NAMALWA (cell line): ENCODE results near the gene NACAD.
A peak's percentile ranks its signal among the peaks of the same experiment; 100 is the strongest.
"Not testable (repeated sequence)": the region's sequence is repeated elsewhere in the genome, so short reads cannot be mapped to it uniquely, and the experiment has no call there.

Experiments used
- DNase-seq: peaks from one replicate; pipeline ENCODE4 v3.0.0-alpha.2; 2015; ENCODE audit warnings: low spot score

Gene NACAD

GRCh38 chr7:45114257-45114656, 25.5 kb upstream of the NACAD start:
- DNase-seq: not testable (repeated sequence)

GRCh38 chr7:45112648-45113047, 23.9 kb upstream of the NACAD start:
- DNase-seq: no peak

GRCh38 chr7:45111298-45112223, 22.8 kb upstream of the NACAD start, which contains the start of gene TBRG4:
TSS of gene TBRG4 (minus strand) at chr7:45111697. CDS start at chr7:45109237, 2,460 bp downstream.
- peak; percentile 99 for DNase-seq

DNA sequence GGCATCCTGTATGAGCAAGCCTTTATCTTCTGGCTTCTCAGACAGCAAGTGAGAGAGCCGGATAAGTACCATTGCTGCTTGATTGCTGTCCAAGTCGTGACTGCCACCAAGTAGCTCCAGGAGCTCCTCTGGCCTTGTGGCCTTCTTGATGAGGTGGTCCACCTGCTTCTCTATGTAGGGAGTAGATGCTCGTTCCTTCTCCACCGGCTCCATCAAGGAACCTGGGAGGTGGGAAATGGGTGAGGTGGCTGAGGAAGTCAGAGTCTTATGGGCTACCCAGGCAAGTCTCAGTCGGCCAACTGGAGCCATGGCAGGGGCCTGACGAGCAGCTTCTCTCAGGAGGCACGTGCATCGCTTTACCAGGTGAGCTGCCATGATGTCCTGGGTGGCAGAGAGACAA, 20.1 kb upstream of the NACAD start:
- DNase-seq: no peak

GRCh38 chr7:45107356-45107755, 18.6 kb upstream of the NACAD start:
- no peak for DNase-seq

DNA sequence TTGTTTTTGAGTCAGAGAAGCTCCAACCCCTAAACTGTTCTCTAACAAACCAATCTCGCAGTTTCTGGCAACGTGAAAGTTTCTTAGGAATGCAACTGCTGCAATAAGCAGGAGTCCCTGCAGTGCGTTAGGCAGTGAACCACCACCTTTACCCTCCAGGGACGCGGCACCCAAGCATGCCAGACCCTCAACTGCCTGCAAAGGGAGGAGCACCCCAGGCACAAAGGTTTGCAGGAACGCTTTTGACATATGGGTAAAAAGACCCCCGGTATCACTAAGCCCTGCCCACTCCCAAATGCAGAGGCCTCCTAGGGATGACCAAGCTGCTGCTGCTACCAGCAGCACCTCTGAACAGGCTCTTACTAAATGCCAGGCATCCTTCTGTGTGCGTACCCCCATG, 18.1 kb upstream of the NACAD start:
- no peak for DNase-seq

DNA sequence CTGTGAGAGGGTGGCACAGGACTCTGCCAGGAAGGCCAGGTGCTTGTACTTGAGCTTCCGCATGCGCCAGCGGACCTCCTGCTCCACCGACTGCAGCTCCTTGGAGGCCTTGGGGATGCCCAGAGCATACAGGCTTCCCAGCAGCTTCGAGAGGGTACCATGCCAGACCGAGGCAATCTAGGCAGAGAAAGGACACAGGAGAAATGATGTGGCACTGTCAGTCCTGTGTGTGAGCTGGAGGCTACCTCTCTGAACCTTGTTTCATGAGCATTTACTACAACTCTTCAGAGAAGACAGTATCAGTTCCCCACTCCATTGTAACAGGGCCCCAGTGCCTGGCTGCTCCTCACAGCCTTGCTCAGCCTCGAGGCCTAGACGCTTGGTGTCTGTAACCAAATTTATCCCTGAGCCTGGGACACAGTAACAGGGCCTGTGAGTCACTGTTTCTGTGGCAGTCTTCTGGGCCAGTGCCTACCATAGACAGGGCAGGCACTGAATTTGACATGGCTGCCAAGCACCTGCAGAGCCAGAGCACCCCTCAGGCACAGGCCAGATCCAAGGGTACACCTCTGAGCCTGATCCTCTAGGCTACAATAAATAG, 16.9 kb upstream of the NACAD start:
- no peak for DNase-seq

- no peak for DNase-seq
These were observed 16.2 kb upstream of the NACAD start for GRCh38 chr7:45104844-45105587.

- DNase-seq: no peak
These were observed 15.4 kb upstream of the NACAD start for GRCh38 chr7:45103958-45104843.

DNA sequence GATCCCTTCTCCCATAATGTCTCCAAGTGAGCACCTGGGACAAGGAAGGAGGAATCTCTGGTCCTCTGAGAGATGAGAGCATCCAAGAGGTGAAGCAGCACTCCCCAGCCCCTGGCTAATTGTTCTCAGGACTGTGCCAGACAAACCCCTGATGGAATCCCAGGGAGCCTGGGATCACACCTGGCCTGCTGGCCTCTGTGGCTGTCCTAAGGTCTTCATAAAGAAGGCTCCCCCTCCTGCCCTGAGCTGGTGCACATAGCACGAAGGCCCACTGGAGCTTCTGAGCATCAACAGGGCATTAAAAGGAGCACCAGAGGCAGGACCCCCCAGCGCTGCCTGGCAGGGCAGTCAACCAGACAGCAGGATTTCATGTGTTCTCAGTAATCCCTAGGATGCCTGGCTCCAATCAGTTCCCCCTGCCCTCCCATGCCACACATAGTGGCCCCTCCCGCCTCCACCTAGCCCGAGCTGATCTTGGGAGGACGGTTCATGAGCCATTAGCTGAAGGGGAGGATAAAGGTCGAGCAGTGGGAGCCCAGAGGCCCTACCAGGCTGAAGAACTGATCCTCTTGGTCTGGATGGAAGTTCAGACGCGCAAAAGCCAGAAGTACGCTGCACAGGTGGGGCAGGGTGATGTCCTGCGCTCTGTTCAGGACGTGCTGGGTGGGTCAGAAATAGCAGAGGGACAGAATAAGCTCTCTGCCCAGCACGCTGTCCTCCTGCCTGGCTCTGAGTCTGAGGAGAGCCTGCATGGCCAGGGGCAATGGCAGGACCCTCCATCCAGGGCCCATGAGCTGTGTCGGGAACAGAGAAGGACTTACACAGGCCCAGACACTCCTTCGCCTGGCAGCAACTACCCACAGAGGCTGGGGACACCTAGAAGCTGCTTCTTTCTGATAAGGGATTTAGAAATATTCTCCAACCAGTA, 14.3 kb upstream of the NACAD start:
- no peak for DNase-seq

DNA sequence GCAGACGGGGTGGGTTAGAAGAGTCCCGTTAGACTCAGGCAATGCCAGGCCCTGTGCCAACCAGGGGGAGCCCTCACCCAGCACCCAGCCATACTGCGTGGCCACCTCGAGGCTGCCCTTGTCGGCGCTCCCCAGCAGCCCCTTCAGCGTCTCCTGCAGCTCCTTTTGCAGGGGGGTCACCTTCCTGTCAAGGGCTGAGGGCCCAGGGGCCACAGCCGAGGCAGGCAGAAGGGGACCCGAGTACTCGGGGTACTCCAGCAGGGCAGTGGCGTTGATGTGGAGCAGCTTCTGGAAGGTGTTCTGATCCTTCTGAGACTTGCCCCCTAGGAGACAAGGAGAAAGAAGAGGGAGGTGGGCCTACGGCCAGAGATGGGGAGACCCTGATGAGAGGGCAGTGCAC, 13.0 kb upstream of the NACAD start:
- no peak for DNase-seq

DNA sequence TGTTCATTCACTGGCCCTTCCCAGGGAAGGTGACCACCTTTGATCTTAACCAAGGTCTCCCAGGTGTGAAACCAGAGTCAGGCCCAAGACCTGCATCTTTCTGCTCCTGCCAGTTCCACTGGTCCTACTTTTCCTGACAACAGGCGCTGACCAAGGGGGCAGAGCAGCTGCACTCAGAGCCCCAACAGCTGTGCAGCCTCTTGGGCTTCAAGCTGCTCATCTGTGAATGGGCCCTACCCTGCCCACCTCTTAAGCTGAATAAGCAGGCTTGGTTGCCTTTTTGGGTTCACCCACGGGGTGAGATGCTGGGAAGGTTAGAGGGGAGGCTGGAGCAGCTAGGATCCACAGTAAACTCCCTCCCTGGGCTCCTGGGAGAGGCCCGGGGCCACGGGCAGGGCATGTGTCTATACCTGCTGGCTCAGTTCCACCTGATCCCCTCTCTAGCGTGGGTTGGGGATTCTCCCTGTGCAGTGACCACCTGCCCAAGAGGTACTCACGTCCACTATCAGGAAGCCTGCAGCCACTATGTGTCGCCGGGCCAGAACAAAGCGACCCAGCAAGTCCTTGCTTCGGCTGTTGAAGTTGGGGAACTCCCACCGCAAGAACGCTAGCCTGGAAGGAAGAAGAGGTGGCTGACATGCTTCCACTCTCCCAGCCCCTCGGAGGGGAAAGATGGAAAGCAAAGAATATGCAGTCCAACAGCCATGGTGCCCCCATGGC, 12.2 kb upstream of the NACAD start:
- DNase-seq: no peak

DNA sequence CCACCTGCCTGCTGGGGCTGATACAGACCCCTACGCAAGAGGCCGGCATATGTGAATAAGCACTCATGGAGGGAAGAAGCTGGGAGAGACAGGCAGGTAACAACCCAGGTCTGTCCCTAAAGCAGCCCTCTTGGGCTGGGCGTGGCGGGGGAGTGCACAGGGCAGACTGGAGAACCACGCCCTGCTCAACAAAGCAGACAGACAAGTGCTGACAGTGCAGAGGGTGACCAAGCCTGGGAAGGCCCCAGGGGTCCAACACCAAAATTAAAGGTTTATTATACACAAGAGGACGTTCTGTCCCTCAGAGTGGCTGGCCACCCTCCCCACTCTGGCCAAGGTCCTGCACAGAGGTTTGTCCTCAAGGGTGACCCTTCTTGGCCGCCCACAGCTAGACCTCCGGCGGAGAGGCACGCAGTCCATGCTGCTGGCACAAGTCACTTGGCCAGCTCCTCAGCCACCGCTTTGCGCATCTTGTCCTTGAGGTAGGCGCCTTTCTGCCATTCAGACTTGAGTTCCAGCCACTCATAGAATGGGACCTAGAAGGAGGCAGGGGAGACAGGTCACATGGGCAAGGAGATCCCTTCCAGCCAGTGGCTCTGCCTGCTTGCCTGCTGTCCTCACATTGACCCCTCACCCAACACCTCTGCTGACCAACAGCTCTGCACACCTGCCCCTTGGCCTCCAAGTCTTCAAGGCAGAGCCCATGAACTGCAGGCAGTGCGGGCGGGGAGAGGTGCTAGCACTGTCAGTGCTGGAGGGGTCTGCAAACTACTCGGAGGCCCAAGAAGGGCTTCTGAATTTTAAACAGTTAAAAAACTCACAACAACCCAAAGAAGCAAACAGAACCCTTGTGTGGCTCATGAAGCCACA, 11.4 kb upstream of the NACAD start:
- no peak for DNase-seq

DNA sequence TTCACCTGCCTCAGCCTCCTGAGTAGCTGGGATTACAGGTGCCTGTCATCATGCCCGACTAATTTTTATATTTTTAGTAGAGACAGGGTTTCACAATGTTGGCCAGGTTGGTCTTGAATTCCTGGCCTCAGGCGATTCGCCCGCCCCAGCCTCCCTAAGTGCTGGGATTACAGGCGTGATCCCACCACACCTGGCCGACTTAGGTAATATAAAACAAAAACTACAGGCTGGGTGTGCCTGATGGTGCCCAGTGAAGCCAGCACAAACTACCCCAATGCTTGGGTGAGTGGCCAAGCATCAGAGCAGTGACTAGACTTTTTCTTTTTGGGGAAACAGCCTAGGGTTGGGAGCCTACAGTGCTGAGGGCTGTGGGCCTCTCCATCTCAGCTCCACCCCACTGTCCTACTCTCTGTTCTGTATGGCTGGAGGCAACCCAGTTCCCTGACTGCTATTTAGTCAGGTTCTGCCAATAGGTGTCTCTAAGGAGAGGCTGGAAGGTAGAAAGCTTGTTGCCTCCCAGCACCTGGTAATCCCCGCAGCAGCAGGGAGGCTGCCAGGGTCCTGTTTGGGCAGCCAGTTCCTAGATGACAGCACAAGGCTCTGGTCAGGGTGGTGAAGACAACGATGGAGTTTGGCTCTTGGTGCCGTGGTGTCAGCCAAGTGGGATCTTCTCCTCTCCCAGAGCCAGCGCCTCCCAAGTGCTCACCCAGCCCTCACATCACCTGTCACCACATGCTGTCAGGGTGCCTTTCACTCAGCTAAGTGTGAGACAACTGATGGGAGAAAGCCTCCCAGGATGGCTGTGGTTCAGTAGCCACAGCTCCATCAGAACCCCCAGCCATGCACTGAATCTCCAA, 10.4 kb upstream of the NACAD start:
- no peak for DNase-seq

GRCh38 chr7:45092931-45093235, 4.1 kb upstream of the NACAD start:
- DNase-seq: no peak

DNA sequence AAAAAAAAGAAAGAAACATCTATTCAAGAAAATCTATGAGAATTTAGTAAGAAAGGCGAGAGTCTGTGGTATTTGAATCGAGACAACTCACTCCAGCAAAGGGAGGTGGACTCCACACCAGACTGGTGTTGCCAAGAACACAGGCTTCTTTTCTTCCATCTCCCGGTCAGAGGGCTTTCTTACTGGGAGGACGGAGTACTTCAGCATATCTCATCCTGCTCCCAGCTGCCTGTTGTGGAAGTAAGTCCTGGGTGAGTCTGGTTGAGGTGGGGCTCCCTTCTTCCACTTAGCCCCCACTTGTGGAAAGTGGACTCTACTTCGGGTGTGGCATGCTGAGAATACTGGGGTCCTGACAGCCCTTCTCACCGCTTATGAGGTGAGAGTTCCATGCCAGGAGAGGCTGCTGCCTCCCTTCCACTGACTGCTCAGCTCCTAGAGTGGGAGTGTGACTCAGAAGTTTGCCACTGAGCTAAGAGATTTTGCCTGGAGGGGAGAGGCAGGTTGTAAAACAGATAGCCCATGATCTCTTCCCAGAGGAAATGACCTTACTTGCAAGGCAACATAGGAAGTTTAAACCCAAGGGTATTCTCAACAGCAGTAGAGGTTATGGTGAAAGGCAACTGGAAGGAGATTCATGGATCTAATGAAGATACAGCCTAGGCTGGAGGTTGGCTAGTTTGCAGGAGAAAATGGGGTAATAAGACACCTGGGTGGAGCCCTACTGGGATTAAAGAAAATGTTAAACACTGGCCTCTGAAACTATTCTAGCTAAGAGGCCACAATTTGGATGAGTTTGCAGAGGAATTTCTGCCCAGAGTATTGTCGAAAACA, 3.5 kb upstream of the NACAD start:
- DNase-seq: no peak

- DNase-seq: peak; percentile 33
These were observed 647 bp upstream of the NACAD start for GRCh38 chr7:45089341-45089891.
